Measurements from ENCODE around the gene TENM4.

- TF ChIP-seq, protein P1, sequence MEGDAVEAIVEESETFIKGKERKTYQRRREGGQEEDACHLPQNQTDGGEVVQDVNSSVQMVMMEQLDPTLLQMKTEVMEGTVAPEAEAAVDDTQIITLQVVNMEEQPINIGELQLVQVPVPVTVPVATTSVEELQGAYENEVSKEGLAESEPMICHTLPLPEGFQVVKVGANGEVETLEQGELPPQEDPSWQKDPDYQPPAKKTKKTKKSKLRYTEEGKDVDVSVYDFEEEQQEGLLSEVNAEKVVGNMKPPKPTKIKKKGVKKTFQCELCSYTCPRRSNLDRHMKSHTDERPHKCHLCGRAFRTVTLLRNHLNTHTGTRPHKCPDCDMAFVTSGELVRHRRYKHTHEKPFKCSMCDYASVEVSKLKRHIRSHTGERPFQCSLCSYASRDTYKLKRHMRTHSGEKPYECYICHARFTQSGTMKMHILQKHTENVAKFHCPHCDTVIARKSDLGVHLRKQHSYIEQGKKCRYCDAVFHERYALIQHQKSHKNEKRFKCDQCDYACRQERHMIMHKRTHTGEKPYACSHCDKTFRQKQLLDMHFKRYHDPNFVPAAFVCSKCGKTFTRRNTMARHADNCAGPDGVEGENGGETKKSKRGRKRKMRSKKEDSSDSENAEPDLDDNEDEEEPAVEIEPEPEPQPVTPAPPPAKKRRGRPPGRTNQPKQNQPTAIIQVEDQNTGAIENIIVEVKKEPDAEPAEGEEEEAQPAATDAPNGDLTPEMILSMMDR (IDR thresholded peaks at IDR 0.05): no peak
- TF ChIP-seq CHD2 (IDR thresholded peaks at IDR 0.05; ENCODE audit: low read length, partially characterized antibody) (no peak), RCOR1 (IDR thresholded peaks at IDR 0.05; ENCODE audit: low read length) (no peak), EP300 (IDR thresholded peaks at IDR 0.05; ENCODE audit: borderline replicate concordance in 1 of 2, low read depth in 1 of 2, low read length in 1 of 2) (no peak), JUND (IDR thresholded peaks at IDR 0.05) (no peak)
- TF ChIP-seq, protein P2, sequence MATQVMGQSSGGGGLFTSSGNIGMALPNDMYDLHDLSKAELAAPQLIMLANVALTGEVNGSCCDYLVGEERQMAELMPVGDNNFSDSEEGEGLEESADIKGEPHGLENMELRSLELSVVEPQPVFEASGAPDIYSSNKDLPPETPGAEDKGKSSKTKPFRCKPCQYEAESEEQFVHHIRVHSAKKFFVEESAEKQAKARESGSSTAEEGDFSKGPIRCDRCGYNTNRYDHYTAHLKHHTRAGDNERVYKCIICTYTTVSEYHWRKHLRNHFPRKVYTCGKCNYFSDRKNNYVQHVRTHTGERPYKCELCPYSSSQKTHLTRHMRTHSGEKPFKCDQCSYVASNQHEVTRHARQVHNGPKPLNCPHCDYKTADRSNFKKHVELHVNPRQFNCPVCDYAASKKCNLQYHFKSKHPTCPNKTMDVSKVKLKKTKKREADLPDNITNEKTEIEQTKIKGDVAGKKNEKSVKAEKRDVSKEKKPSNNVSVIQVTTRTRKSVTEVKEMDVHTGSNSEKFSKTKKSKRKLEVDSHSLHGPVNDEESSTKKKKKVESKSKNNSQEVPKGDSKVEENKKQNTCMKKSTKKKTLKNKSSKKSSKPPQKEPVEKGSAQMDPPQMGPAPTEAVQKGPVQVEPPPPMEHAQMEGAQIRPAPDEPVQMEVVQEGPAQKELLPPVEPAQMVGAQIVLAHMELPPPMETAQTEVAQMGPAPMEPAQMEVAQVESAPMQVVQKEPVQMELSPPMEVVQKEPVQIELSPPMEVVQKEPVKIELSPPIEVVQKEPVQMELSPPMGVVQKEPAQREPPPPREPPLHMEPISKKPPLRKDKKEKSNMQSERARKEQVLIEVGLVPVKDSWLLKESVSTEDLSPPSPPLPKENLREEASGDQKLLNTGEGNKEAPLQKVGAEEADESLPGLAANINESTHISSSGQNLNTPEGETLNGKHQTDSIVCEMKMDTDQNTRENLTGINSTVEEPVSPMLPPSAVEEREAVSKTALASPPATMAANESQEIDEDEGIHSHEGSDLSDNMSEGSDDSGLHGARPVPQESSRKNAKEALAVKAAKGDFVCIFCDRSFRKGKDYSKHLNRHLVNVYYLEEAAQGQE (IDR thresholded peaks at IDR 0.05; ENCODE audit: low read depth, low read length): no peak
- TF ChIP-seq, protein P3, sequence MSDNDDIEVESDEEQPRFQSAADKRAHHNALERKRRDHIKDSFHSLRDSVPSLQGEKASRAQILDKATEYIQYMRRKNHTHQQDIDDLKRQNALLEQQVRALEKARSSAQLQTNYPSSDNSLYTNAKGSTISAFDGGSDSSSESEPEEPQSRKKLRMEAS (IDR thresholded peaks at IDR 0.05; ENCODE audit: low read depth): no peak
Observed at GRCh38 chr11:79102840-79103239, 338.0 kb downstream of the TENM4 start.

All from SK-N-SH (cell line).